ENCODE results near the gene CD79B.

The CD79B gene

DNA sequence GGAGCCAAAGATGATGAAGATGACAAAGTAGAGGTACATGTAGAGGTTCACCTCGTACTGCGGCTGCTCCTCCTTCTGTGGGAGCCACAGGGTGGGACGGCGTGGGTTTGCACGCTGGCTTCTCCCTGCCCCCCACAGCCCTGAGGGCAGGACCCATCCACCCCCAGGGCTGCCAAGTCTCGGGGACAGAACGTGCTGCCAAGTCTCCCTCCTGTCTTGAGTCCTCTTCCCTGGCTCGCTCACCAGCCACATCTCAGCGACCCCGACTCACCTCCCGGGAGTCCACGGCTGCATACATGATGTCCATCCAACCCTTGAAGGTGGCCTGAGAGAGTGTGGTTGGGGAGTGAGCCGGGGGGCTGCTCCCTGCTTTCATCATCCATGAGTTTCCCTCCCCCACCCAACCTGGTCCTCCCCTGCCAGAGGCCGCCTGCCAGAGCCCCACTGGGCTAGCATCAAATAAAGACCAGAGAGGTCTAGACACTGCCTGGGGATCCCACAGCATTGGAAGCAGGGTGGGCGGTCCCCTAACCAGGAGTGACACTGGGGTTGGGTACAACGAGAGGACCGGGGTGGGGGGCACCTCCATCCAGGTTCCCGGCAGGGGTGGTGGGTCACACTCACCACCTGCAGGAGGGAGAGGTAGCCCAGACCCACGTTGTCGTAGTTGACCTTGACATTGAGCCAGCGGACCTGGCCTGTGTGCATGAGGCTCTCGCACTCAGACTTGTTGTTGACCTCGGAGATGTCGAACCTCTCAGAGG, 12.8 kb upstream of the CD79B start:
- peaks cover 72% of the 10 kb centered on the region for H3K4me1 Mint-ChIP-seq
- H3K27me3 Mint-ChIP-seq = no peaks in the 10 kb centered on the region
- peaks cover 15% of the 10 kb centered on the region for H3K36me3 Mint-ChIP-seq
- peak overlapping the region; percentile 94 for H3K27ac Mint-ChIP-seq
- no peak for ATAC-seq
- H3K9me3 Mint-ChIP-seq = no peaks in the 10 kb centered on the region
- peak overlapping the region; percentile 88 for H3K4me3 Mint-ChIP-seq

DNA sequence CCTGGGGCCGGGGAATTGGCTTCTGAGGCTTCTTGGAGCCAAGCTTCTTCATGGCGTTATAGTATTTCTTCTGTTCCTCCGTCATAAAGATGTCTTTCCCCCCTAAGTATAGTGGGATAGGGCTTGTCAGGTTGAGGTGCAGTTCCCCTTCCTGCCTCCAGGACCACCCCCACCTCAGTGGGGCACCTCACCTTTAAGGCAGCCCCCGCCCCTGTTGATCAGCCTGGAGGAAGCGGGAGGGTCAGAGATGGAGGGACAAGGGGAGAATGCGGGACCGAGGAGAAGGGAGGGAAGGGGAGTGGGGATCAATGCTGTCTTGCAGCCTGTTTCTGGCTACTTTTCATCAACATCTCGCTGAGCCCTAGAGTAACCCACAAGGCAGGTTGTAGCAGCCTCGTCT, 11.6 kb upstream of the CD79B start:
- ATAC-seq = no peak
- Mint-ChIP-seq H3K4me3 (no peak overlapping the region), H3K27ac (peak overlapping the region; percentile 94), H3K27me3 (no peaks in the 10 kb centered on the region), H3K36me3 (peaks cover 15% of the 10 kb centered on the region), H3K9me3 (no peaks in the 10 kb centered on the region), H3K4me1 (peaks cover 76% of the 10 kb centered on the region)

DNA sequence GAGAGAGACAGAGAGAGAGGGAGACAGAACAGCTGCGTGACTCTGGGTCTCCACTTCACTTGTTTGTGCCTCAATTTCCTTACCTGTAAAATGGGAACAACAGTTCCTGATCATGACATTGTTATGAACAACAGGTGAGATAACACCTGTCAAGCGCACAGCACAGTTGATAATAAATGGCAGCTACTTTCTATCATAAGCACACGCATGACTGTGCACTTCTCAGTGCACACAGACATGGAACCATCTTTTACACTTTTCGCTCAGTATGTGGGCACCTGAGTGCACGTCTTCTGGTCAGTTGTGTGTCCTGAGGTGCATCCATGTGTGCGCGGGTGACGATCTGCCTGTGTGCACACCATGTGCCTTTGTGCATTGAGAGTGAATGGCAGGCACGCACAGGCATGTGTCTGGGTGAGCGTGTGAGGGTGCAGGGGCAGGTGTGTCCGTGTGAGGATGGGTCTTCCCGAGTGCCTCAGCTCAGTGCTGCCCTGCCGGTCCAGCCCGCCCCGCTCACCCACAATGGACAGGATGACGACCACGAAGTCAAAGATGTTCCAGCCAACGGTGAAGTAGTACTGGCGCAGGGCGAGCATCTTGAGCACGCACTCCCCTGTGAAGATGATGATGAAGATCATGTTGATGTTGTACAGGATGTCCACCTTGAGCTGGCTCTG, 10.3 kb upstream of the CD79B start:
- peak overlapping the region; percentile 94 for H3K27ac Mint-ChIP-seq

DNA sequence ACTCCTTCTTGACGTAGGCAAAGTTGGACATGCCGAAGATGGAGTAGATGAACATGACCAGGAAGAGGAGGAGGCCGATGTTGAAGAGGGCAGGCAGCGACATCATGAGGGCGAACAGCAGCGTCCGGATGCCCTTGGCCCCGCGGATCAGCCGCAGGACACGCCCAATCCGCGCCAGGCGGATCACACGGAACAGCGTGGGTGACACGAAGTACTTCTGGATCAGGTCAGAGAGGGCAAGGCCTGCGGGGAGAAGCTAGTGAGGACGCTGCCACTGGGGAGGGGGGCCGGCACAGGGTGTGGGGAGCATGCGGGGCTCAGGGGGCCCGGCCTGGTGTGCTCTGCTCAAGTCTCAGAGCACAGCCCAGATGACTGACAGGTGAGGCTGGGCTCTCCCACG, 9.6 kb upstream of the CD79B start:
- ATAC-seq = no peak
- no peaks in the 10 kb centered on the region for H3K27me3 Mint-ChIP-seq
- H3K27ac Mint-ChIP-seq = peak overlapping the region; percentile 94
- H3K36me3 Mint-ChIP-seq = peaks cover 15% of the 10 kb centered on the region
- peaks cover 86% of the 10 kb centered on the region for H3K4me1 Mint-ChIP-seq
- H3K4me3 Mint-ChIP-seq = no peak overlapping the region
- H3K9me3 Mint-ChIP-seq = no peaks in the 10 kb centered on the region

More for the DNA sequence above, 10.3 kb upstream of the CD79B start:
- Mint-ChIP-seq H3K36me3 (peaks cover 15% of the 10 kb centered on the region), H3K4me3 (no peak overlapping the region), H3K27me3 (no peaks in the 10 kb centered on the region), H3K4me1 (peaks cover 83% of the 10 kb centered on the region), H3K9me3 (no peaks in the 10 kb centered on the region)
- no peak for ATAC-seq

DNA sequence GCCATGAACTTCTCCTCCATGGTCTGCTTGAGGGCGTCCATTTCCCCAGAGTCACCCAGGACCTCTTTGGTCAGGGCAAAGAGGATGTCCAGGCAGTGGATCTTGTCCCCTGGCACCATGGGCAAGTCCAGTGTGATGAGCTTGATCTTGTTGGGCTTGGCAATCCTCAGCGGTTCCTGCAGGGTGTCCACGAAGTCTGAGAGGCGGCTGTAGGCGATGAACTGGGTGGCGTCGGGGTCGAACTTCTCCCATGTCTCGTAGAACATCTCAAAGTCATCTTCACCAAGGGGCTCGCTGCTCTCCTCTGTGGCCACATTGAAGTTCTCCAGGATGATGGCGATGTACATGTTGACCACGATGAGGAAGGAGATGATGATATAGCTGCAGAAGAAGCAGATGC, 9.0 kb upstream of the CD79B start:
- peaks cover 84% of the 10 kb centered on the region for H3K4me1 Mint-ChIP-seq
- H3K27ac Mint-ChIP-seq = peak overlapping the region; percentile 94
- H3K27me3 Mint-ChIP-seq = no peaks in the 10 kb centered on the region
- ATAC-seq = no peak
- no peak overlapping the region for H3K4me3 Mint-ChIP-seq
- H3K36me3 Mint-ChIP-seq = peaks cover 15% of the 10 kb centered on the region
- no peaks in the 10 kb centered on the region for H3K9me3 Mint-ChIP-seq

DNA sequence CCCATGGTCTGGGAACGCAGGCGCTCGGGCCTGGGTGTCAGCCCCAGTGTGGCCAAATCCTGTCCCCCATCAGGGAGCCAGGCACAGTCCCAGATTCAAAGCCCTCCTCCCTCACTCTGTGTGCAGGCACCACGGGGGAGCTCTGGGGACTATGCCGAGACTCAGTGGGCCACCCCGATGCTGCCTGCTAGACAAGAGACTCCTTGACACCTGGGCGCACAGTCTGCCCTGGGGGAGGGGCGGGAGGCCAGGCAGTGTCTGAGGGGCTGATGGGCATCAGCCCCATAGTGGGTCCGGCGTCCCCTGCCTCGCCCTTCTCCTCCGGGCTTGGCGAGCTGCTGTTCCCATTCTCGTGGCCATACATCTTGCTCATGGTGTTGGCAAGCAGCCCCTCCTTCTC, 8.5 kb upstream of the CD79B start:
- no peak overlapping the region for H3K4me3 Mint-ChIP-seq
- peaks cover 15% of the 10 kb centered on the region for H3K36me3 Mint-ChIP-seq
- no peaks in the 10 kb centered on the region for H3K27me3 Mint-ChIP-seq
- ATAC-seq = no peak
- peak overlapping the region; percentile 70 for H3K27ac Mint-ChIP-seq
- peaks cover 84% of the 10 kb centered on the region for H3K4me1 Mint-ChIP-seq
- no peaks in the 10 kb centered on the region for H3K9me3 Mint-ChIP-seq

DNA sequence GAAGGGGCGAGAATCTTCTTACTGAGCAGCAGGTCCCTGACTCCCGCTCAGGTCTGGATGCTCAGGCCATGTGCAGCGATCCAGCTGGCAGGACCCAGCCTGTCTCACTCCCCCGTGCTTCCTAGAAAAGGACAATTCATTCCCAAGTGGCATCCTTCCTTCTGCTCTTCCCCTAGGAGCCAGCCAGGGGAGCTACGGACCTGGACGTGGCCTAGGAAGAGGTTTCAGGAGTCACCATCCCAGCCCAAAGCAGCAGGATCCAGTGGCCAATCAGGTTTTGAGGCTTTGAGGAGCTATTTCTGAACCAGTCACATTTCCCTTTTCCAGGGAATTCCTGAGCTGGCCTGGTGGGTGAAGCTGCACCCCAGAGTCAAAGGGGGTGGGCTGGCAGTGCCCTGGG, 7.8 kb upstream of the CD79B start:
- no peaks in the 10 kb centered on the region for H3K9me3 Mint-ChIP-seq
- no peak for ATAC-seq
- peaks cover 83% of the 10 kb centered on the region for H3K4me1 Mint-ChIP-seq
- peak overlapping the region; percentile 70 for H3K27ac Mint-ChIP-seq
- no peaks in the 10 kb centered on the region for H3K27me3 Mint-ChIP-seq
- H3K36me3 Mint-ChIP-seq = peaks cover 15% of the 10 kb centered on the region
- H3K4me3 Mint-ChIP-seq = no peak overlapping the region

DNA sequence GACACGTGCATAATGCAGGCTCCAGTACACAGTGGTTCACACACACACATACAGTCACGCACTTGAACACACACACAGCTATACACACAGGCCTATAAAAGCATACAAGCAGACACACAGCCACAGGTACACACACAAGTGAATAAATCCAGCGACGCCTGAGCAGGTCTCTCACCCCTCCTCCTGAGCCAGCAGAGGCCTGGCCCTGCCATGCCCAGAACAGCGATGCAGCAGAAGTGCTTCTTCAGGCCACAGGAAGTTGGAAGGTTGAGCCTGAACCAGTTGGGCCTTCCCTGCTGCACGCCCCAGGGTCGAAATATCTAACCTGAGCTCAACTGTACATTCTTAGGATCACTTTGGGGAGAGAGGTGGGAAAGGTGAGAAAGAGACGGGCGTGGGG, 7.3 kb upstream of the CD79B start:
- Mint-ChIP-seq H3K27me3 (no peaks in the 10 kb centered on the region), H3K36me3 (peaks cover 15% of the 10 kb centered on the region), H3K4me3 (no peak overlapping the region), H3K4me1 (peaks cover 83% of the 10 kb centered on the region), H3K9me3 (no peaks in the 10 kb centered on the region), H3K27ac (peak overlapping the region; percentile 70)
- no peak for ATAC-seq

DNA sequence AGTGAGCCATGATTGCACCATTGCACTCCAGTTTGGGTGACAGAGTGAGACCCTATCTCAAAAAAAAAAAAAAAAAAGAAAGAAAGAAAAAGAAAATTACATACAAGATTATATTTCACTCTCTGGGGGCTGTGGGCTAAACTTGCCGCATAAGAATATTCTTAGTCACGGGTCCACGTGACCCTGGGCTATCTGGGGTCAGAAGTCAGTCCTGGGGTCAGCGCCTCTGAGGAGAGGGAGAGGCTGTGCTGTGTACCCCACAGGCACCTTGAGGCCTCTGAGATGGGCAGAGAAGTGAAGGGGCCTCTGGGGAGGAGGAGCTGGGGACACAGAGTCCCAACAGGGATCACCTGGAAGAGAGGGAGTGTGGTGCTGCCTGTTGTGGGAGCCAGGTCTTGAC, 5.8 kb upstream of the CD79B start:
- H3K4me3 Mint-ChIP-seq = no peak overlapping the region
- H3K36me3 Mint-ChIP-seq = peaks cover 14% of the 10 kb centered on the region
- H3K27me3 Mint-ChIP-seq = no peaks in the 10 kb centered on the region
- no peaks in the 10 kb centered on the region for H3K9me3 Mint-ChIP-seq
- peaks cover 83% of the 10 kb centered on the region for H3K4me1 Mint-ChIP-seq
- ATAC-seq = no peak
- peak overlapping the region; percentile 70 for H3K27ac Mint-ChIP-seq

DNA sequence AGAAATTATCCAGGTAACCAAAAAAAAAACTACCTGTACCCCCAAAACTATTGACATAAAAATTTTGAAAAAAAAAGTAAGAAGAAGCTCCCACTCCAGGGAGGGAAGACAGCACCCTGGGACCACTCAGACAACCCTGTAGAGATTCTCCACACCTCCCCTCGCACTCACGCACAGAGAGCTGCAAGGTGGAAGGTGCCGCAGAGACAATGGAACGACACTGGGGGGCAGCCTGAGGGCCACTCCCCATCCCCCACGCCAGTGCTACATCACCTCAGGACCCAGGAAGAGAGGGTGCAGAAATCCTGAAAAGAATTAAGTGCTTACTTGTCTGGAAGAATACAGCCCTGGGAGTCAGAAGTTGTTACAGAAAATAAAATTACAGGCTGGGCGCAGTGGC, 5.2 kb upstream of the CD79B start:
- Mint-ChIP-seq H3K4me3 (no peak overlapping the region), H3K27me3 (no peaks in the 10 kb centered on the region), H3K4me1 (peaks cover 83% of the 10 kb centered on the region), H3K36me3 (peaks cover 8% of the 10 kb centered on the region), H3K9me3 (no peaks in the 10 kb centered on the region), H3K27ac (peak overlapping the region; percentile 70)
- ATAC-seq = no peak

DNA sequence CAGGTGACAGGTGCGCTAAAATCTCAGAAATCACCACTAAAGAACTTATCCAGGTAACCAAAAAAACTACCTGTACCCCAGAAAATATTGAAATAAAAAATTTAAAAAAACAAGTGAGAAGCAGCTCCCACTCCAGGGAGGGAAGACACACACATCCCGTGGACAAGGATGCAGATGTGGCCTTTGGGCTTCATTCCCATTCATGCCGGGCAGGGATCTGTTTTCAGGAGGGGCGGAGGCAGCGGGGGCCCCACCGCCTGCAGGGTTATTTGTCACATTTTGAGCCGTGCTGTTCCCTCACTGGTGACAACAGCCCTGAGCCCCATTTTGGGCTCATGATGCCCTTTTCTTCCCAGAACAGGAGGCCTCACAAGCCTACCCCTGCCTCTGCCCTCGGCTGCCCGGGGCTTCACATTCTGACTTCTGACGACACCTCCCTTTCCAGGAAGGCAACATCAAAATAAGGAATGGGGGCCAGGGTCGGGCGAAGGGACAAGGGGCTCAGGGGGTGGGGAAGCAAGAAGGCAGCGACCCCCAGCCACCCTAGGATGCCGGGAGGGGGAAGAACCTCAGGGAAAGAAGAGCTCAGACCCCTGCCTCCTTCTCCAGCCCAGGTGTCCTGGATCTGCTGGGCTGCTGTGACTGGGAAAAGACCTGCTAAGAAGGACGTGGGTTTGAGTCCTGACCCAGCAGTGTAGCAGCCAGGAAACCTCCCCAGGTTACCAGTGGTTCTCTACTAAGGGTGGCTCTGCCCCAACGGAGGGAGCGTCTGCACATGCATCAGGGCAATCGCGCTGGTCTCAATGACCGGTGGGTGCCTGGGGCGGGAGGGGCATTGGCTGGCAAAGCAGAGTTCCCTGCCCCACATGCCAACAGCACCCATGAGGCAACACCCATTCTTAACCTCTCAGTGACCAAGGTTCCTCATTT, 2.3 kb upstream of the CD79B start:
- Mint-ChIP-seq H3K4me1 (peaks cover 83% of the 10 kb centered on the region), H3K4me3 (peak overlapping the region; percentile 40), H3K27ac (peak overlapping the region; percentile 94), H3K27me3 (no peaks in the 10 kb centered on the region), H3K9me3 (no peaks in the 10 kb centered on the region), H3K36me3 (peaks cover 27% of the 10 kb centered on the region)
- ATAC-seq = no peak

DNA sequence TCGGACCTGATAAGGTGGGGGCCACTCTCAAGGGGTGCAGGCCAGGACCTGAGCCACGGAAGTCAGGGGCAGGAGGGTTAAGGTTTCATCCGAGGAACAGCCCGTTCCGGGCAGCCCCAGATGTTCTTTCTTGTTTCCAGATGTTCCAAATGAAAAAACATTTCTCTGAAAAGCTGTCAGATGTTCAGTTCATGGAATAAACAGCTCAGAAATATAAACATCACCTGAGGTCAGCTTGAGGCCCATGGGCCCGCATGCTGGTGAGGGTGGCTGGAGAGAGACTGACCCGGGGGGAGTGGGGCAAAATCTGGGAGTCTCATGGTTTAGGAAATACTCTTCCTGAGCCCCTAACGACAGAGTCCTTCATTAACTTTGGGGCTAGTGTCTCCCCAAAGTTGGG, 1.5 kb upstream of the CD79B start:
- Mint-ChIP-seq H3K27ac (peak overlapping the region; percentile 94), H3K4me1 (peaks cover 82% of the 10 kb centered on the region), H3K27me3 (no peaks in the 10 kb centered on the region), H3K9me3 (no peaks in the 10 kb centered on the region), H3K36me3 (peaks cover 35% of the 10 kb centered on the region), H3K4me3 (peak overlapping the region; percentile 92)
- ATAC-seq = no peak

DNA sequence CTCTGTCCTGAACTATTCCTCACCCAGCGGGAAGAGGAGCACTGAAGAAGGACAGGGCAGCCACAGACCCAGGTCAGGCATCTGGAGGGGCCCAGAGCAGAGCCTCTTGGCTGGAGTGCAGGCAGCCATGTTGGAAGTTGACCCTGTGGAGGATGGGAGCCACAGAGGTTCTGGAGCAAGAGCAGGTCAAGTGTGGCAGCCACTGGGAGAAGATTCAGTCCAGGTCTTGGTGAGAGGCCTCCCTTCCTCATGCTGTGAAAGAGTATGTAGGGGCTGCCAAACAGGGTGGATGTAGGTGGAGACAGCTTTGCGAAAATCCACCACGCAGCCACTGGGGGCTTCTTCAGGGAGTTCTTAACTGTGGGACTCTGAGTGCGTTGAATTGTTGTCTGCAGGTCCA, 590 bp upstream of the CD79B start:
- H3K27me3 Mint-ChIP-seq = no peaks in the 10 kb centered on the region
- H3K27ac Mint-ChIP-seq = peak overlapping the region; percentile 94
- H3K36me3 Mint-ChIP-seq = peaks cover 43% of the 10 kb centered on the region
- H3K4me3 Mint-ChIP-seq = peak overlapping the region; percentile 92
- ATAC-seq = peak; percentile 4
- peaks cover 82% of the 10 kb centered on the region for H3K4me1 Mint-ChIP-seq
- no peaks in the 10 kb centered on the region for H3K9me3 Mint-ChIP-seq

DNA sequence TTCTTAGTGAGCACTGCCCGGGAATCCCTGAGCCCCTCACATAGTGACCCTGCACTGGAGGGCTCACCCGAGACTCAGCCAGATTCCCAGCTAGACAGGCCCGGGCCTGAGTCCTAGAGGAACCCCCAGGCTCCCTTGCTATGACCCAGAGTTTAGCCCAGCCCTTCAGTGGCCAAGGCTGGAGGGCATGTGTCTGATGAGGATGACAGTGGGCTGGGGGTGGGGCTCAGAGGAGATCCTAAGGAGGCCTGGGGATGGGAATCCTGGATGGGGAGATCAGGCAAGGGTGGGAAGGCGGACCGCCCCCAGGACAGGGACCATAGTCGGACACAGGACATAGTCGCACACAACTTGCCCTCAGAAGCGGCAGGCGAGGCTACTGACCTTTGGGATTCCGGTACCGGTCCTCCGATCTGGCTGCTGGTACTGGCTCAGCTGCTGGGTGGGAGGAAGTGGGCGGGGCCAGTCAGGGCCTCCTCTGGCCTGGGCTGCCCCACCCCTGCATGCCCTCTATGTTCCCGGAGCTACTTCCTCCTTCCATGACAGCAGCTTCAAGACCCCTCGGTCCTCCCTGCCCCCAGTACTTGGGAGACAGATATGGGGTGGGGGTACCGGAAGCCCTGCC, 1.1 kb downstream of the CD79B start:
- Mint-ChIP-seq H3K27ac (peak overlapping the region; percentile 94), H3K4me1 (peaks cover 84% of the 10 kb centered on the region), H3K9me3 (no peaks in the 10 kb centered on the region), H3K36me3 (peaks cover 48% of the 10 kb centered on the region), H3K27me3 (no peaks in the 10 kb centered on the region), H3K4me3 (peak overlapping the region; percentile 92)
- ATAC-seq = peak; percentile 74

All from stimulated activated memory B cell treated with anti-CD40 and anti-IgM and Interleukin-4, amounts not matched to agents 10 μg/mL and 1 μg/mL and 100 μg/mL, for 72 hours (primary cell).